ENCODE measurements around the gene MCRIP1.

The MCRIP1 gene

GRCh38 chr17:81802856-81803643, 30.0 kb downstream of the MCRIP1 start:
- no peak for DNase-seq

- no peak for DNase-seq
Observed at GRCh38 chr17:81802048-81802758, 30.9 kb downstream of the MCRIP1 start.

GRCh38 chr17:81801327-81801726, 31.8 kb downstream of the MCRIP1 start:
- DNase-seq, result no peak

- DNase-seq, result no peak
Observed at GRCh38 chr17:81794509-81794908, 38.6 kb downstream of the MCRIP1 start.

GRCh38 chr17:81794074-81794476, 39.0 kb downstream of the MCRIP1 start:
- no peak for DNase-seq

GRCh38 chr17:81792675-81793615, 40.1 kb downstream of the MCRIP1 start:
- DNase-seq, result no peak

Data from CD4-positive, alpha-beta T cell treated with Interleukin-17A for 1 hour (primary cell).